HepG2 (cell line): ENCODE measurements around the gene ZNF222. TPM values are rescaled to one million over a fixed set of nuclear protein-coding genes. Genes with fewer than 3 reads are reported as not detected.

Experiments used
- ATAC-seq: fragments of 200-7000 bp; cut with Tn5 transposase; 3 replicates; pipeline ENCODE4 v1.9.1; 2020; ENCODE audit warnings: mild to moderate bottlenecking, moderate library complexity
- Bru-seq: library from RNA; stranded (reverse); fragments of 400-500 nt; gene quantifications from one replicate; lab custom pipeline; 2021; lab: Mats Ljungman, UMichigan
- BruChase-seq, 2 experiments: library from RNA; stranded (reverse); fragments of 400-500 nt; gene quantifications; one replicate each; lab custom pipeline; 2021; lab: Mats Ljungman, UMichigan
- BruUV-seq: library from RNA; stranded (reverse); fragments of 400-500 nt; replicated peaks from 2 replicates; lab custom pipeline; 2021; lab: Mats Ljungman, UMichigan
- CTCF ChIA-PET: fragments of 300-600 bp; formaldehyde crosslinking; extraction: SDS; loops from one replicate; lab custom pipeline; 2021; ENCODE audit warnings: low total read pairs, inconsistent platforms, low intra/inter-chr PET ratio; lab: Yijun Ruan, JAX
- POLR2A ChIA-PET: fragments of 350-600 bp; sonication (Branson Sonifier 250); formaldehyde crosslinking; loops from one replicate; lab custom pipeline; 2020; ENCODE audit warnings: antibody characterized with exemption, inconsistent platforms; lab: Yijun Ruan, JAX
- DNase-seq: peaks from one replicate; pipeline ENCODE4 v3.0.0-alpha.2; 2015; ENCODE audit warnings: low spot score
- FAIRE-seq: peaks from 3 replicates; lab custom pipeline; 2011; peaks lifted over from hg19 to GRCh38; lab: Jason Lieb, UNC
- H2AFZ ChIP-seq: one replicate; pipeline ENCODE4 v1.6.1; 2011; ENCODE audit warnings: low read length, inconsistent platforms
- H3K27ac ChIP-seq: fragments of 300-600 bp; 3 replicates; pipeline ENCODE4 v1.8.0; 2011; ENCODE audit warnings: mixed run types, mild to moderate bottlenecking, mixed read lengths, low read length, inconsistent platforms; ENCODE audit not compliant: insufficient read depth; ENCODE audit errors: extremely low read length
- H3K27me3 ChIP-seq, 2 experiments: fragments of 200-600 bp in 1 of 2; 2 replicates in 1 of 2; 3 replicates in 1 of 2; pipeline versions ENCODE4 v1.6.0 to v1.8.0; 2011; ENCODE audit warnings: low read length in 2 of 2, mild to moderate bottlenecking in 2 of 2, moderate library complexity in 2 of 2, inconsistent platforms in 1 of 2; ENCODE audit not compliant: insufficient read depth in 2 of 2, control insufficient read depth in 1 of 2
- H3K36me3 ChIP-seq, 2 experiments: fragments of 200-600 bp in 1 of 2; replicated peaks in 1 of 2; 2 replicates in 1 of 2; 3 replicates in 1 of 2; pipeline versions ENCODE4 v1.5.1 to v1.8.0; 2011; ENCODE audit warnings: low read length in 2 of 2, inconsistent platforms in 1 of 2; ENCODE audit not compliant: insufficient read depth in 2 of 2, control insufficient read depth in 1 of 2
- H3K4me1 ChIP-seq: 2 replicates; pipeline ENCODE4 v1.5.1; 2012; ENCODE audit warnings: low read length, inconsistent platforms; ENCODE audit not compliant: insufficient read depth
- H3K4me2 ChIP-seq: 2 replicates; pipeline ENCODE4 v1.6.0; 2011; ENCODE audit warnings: low read depth, low read length, inconsistent platforms
- H3K4me3 ChIP-seq, 3 experiments: fragments of 200-600 bp in 1 of 3; sonication (generic), shearing (Covaris generic) in 1 of 3; replicated peaks in 1 of 3; 2 replicates each; pipeline ENCODE4 v1.5.1; 2011 to 2016; ENCODE audit warnings: low read length in 3 of 3, inconsistent platforms in 2 of 3, low read depth in 2 of 3, mild to moderate bottlenecking in 2 of 3, control low read depth in 1 of 3, mixed read lengths in 1 of 3; ENCODE audit not compliant: insufficient read depth in 1 of 3
- H3K79me2 ChIP-seq: one replicate; pipeline ENCODE4 v1.6.1; 2011; ENCODE audit warnings: low read length, inconsistent platforms; ENCODE audit not compliant: insufficient read depth
- H3K9ac ChIP-seq: 2 replicates; pipeline ENCODE4 v1.6.0; 2011; ENCODE audit warnings: mild to moderate bottlenecking, low read depth, low read length, inconsistent platforms; ENCODE audit not compliant: insufficient read depth
- H3K9me3 ChIP-seq: 2 replicates; pipeline ENCODE4 v1.5.1; 2012; ENCODE audit warnings: mild to moderate bottlenecking, low read length
- H4K20me1 ChIP-seq: 2 replicates; pipeline ENCODE4 v1.6.0; 2011; ENCODE audit warnings: inconsistent platforms, mild to moderate bottlenecking, low read length, moderate library complexity; ENCODE audit not compliant: insufficient read depth
- BRD4 ChIP-seq: sonication (generic); formaldehyde crosslinking; IDR thresholded peaks from 2 replicates; pipeline ENCODE4 v1.4.0; 2020; ENCODE audit warnings: missing genetic modification reagents
- HMG20B ChIP-seq: conservative IDR thresholded peaks from 2 replicates; pipeline ENCODE4 v1.6.1; 2016; ENCODE audit warnings: missing genetic modification reagents, missing compliant biosample characterization
- MYC ChIP-seq: sonication (generic); formaldehyde crosslinking; IDR thresholded peaks from 2 replicates; pipeline ENCODE4 v1.9.0; 2021; ENCODE audit warnings: missing genetic modification reagents, borderline replicate concordance
- ZHX2 ChIP-seq, 2 experiments: sonication (generic) in 1 of 2; formaldehyde crosslinking in 1 of 2; IDR thresholded peaks; 2 replicates each; pipeline versions ENCODE4 v1.6.1 to v1.9.0; 2014 to 2022; ENCODE audit warnings: antibody characterized with exemption in 1 of 2, borderline replicate concordance in 1 of 2, inconsistent platforms in 1 of 2, low read depth in 1 of 2, missing genetic modification reagents in 1 of 2
- ZNF138 ChIP-seq: sonication (generic); formaldehyde crosslinking; IDR thresholded peaks from 2 replicates; pipeline ENCODE4 v1.5.0; 2020; ENCODE audit warnings: mild to moderate bottlenecking, low read depth, missing genetic modification reagents
- whole genome bisulfite sequencing: methylation state at CpG from one replicate; pipeline ENCODE4 v1.1.6; 2017; ENCODE audit warnings: low lambda C conversion rate; 5-methylcytosine and 5-hydroxymethylcytosine counted together
- in situ Hi-C: cut with HindIII; loops from 2 replicates; pipeline ENCODE4 v1.10.0; 2017; ENCODE audit warnings: low pct_unique_long_range_greater_than_20kb; ENCODE audit not compliant: extremely low pct_ligation_motif_present
- intact Hi-C: fragments of 100-400 bp; cut with micrococcal nuclease; formaldehyde crosslinking; loops from one replicate; pipeline ENCODE4 v1.10.0; 2022; ENCODE audit not compliant: unreplicated experiment
- long read RNA-seq, 2 experiments: library from RNA in 1 of 2; library from polyadenylated mRNA in 1 of 2; stranded (forward) in 1 of 2; unstranded in 1 of 2; transcript quantifications; one replicate each; pipeline ENCODE4 v2.0.0, GENCODE V29; 2019 to 2022
- polyA minus RNA-seq, 3 experiments: library from RNA; depleted of rRNA, polyadenylated mRNA; stranded (reverse); fragments of >200 nt; gene quantifications; 2 replicates each; pipeline ENCODE4 v1.2.3, GENCODE V29; 2011; ENCODE audit warnings: low replicate concordance in 1 of 3
- polyA plus RNA-seq, 8 experiments: library from polyadenylated mRNA; depleted of rRNA in 3 of 8; stranded (reverse) in 7 of 8; unstranded in 1 of 8; fragments of >200 nt; fragmentation: Illumina TruSeq in 4 of 8; extraction: Trizol in 4 of 8; gene quantifications; 2 replicates each; pipeline versions ENCODE4 v1.2.1 to v1.2.3, GENCODE V29; 2011 to 2016; ENCODE audit warnings: low read depth in 4 of 8, missing spikeins in 1 of 8, mixed read lengths in 1 of 8; ENCODE audit not compliant: insufficient read depth in 1 of 8
- total RNA-seq, 5 experiments: library from RNA; depleted of rRNA; stranded (reverse); fragments of >200 nt; fragmentation: Illumina TruSeq; extraction: Trizol; gene quantifications; 2 replicates each; pipeline ENCODE4 v1.2.3, GENCODE V29; 2016; ENCODE audit warnings: low read depth in 1 of 5

ZNF222 gene
- 6.1 and 6.2 TPM in 2 replicates for total RNA-seq (2016; rRNA removed; fragmentation: Illumina TruSeq; extraction: Trizol)
- total RNA-seq (2016; cell fraction: cytosol; rRNA removed; fragmentation: Illumina TruSeq; extraction: Trizol; ENCODE audit: low read depth) = 3.1 and 3.3 TPM in 2 replicates
- 6.0 and 7.2 TPM in 2 replicates for total RNA-seq (2016; cell fraction: insoluble cytoplasmic fraction; rRNA removed; fragmentation: Illumina TruSeq; extraction: Trizol)
- total RNA-seq (2016; cell fraction: membrane; rRNA removed; fragmentation: Illumina TruSeq; extraction: Trizol) = 5.8 and 6.4 TPM in 2 replicates
- 3.9 and 4.8 TPM in 2 replicates for total RNA-seq (2016; cell fraction: nucleus; rRNA removed; fragmentation: Illumina TruSeq; extraction: Trizol)
- polyA plus RNA-seq (2011; rRNA removed) = 2.2 TPM in 2 replicates
- 1.1 and 3.2 TPM in 2 replicates for polyA plus RNA-seq (2011; cell fraction: cytosol; rRNA removed)
- polyA plus RNA-seq (2011; cell fraction: nucleus; rRNA removed) = 2.9 and 3.3 TPM in 2 replicates
- 2.9 and 3.4 TPM in 2 replicates for polyA plus RNA-seq (2012)
- 0.82 and 1.3 TPM in 2 replicates for polyA plus RNA-seq (2016; cell fraction: cytosol; fragmentation: Illumina TruSeq; extraction: Trizol; ENCODE audit: low read depth)
- polyA plus RNA-seq (2016; cell fraction: insoluble cytoplasmic fraction; fragmentation: Illumina TruSeq; extraction: Trizol; ENCODE audit: low read depth) = 4.0 and 4.9 TPM in 2 replicates
- 0.93 and 1.3 TPM in 2 replicates for polyA plus RNA-seq (2016; cell fraction: membrane; fragmentation: Illumina TruSeq; extraction: Trizol; ENCODE audit: low read depth)
- polyA plus RNA-seq (2016; cell fraction: nucleus; fragmentation: Illumina TruSeq; extraction: Trizol; ENCODE audit: insufficient read depth, low read depth) = 6.0 and 8.8 TPM in 2 replicates
- polyA minus RNA-seq (2011; rRNA and poly(A)+ RNA removed; ENCODE audit: low replicate concordance) = 1.6 and 3.2 TPM in 2 replicates
- 1.1 and 1.3 TPM in 2 replicates for polyA minus RNA-seq (2011; cell fraction: cytosol; rRNA and poly(A)+ RNA removed)
- 4.0 and 7.8 TPM in 2 replicates for polyA minus RNA-seq (2011; cell fraction: nucleus; rRNA and poly(A)+ RNA removed)
- Bru-seq, nascent RNA = percentile 62 among the genes with signal in this experiment
- percentile 77 among the genes with signal in this experiment for BruChase-seq, experiment 1, labeled RNA remaining after a 6-hour chase
- percentile 77 among the genes with signal in this experiment for BruChase-seq, experiment 2, labeled RNA remaining after a 2-hour chase
- long read RNA-seq, experiment 1, transcript ZNF222-202 (4 exons, 1,595 nt) = major isoform, 5 of 5 reads
- long read RNA-seq, experiment 1, partial matches to known transcripts = 0 of 5 reads
- long read RNA-seq, experiment 1, other reads (novel, unspliced or antisense) = 0 of 5 reads
- long read RNA-seq, experiment 2, partial matches to known transcripts = 0 of 5 reads
- long read RNA-seq, experiment 2, other reads (novel, unspliced or antisense) = 2 of 5 reads

- ATAC-seq (peak; percentile 100), DNase-seq (peak; percentile 76), FAIRE-seq (peak; percentile 83)
- Histone ChIP-seq H3K4me2 (peak within 1 kb of the TSS; percentile 85), H3K9ac (peak within 1 kb of the TSS; percentile 75), H3K4me3 (peak within 1 kb of the TSS; percentile 88 to 97 (median 91)), H3K27me3 (no peaks in the 10 kb centered on the region; a peak in 1 of 5 replicates), H3K79me2 (peaks cover 4% of the 10 kb centered on the region), H2AFZ (peak within 1 kb of the TSS; percentile 98), H3K4me1 (peaks cover 16% of the 10 kb centered on the region; the same call in 1 of the 2 replicates), H3K9me3 (no peaks in the 10 kb centered on the region), H3K27ac (peak within 1 kb of the TSS; percentile 42), H3K36me3 (peaks cover 3 to 16% of the 10 kb centered on the region in 2 experiments; a peak in 3 of 5 replicates), H4K20me1 (no peaks in the 10 kb centered on the region)
- WGBS = 1% methylated on average over 31 of the region's 37 CpGs
- in situ Hi-C loops (no loop called here), intact Hi-C loops (loop anchor here (2.0 kb wide), 1 partner anchor 75 kb away; the partner anchor contains the start of gene ZNF221)
- ChIA-PET CTCF (no interaction called here), POLR2A (interaction anchor here (0.8 to 1.6 kb wide), 3 partner anchors 21 to 90 kb away, joined by 3 to 6 read pairs (median 5); partner anchors contain the start of genes ZNF223 and ZNF45)
- TSS peak; percentile 82 for BruUV-seq
- peak; percentile 75; the same call in 1 of the 2 replicates for TF ChIP-seq ZHX2 (IDR thresholded peaks at IDR 0.05; ENCODE audit: low read depth)
- TF ChIP-seq ZHX2 (CRISPR knock-in tag; IDR thresholded peaks at IDR 0.05; ENCODE audit: borderline replicate concordance) = no peak
- TF ChIP-seq HMG20B (CRISPR knock-in tag) = no peak
- TF ChIP-seq ZNF138 (CRISPR knock-in tag) = 0 out of 2 replicates have a peak, but pooled peaks have one; percentile 30
- TF ChIP-seq BRD4 = no peak
- TF ChIP-seq MYC (CRISPR knock-in tag) = 0 out of 2 replicates have a peak, but pooled peaks have one; percentile 22
Observed at GRCh38 chr19:44025217-44025936, at the start of gene ZNF222. ZNF222 (plus strand) TSS chr19:44025379; CDS start chr19:44025437, 58 bp downstream.
